H9 (cell line): ENCODE data around the gene OLA1. TPM values are rescaled to one million over a fixed set of nuclear protein-coding genes. Genes with fewer than 3 reads are reported as not detected.

Experiments
- DNase-seq: peaks from one replicate; pipeline ENCODE4 v3.0.0-alpha.2; 2017
- H2AFZ ChIP-seq: one replicate; pipeline ENCODE4 v1.6.1; 2013; ENCODE audit warnings: mild to moderate bottlenecking, low read length, control low read depth, moderate library complexity
- H2AK5ac ChIP-seq: 2 replicates; pipeline ENCODE4 v1.6.1; 2013; ENCODE audit warnings: low read length, control low read depth, mixed read lengths; ENCODE audit not compliant: insufficient read length
- H2BK120ac ChIP-seq: one replicate; pipeline ENCODE4 v1.6.1; 2013; ENCODE audit warnings: low read depth, mild to moderate bottlenecking, low read length, control low read depth, inconsistent platforms; ENCODE audit not compliant: poor library complexity, severe bottlenecking
- H2BK12ac ChIP-seq: 2 replicates; pipeline ENCODE4 v1.6.1; 2013; ENCODE audit warnings: low read length, control low read depth, mixed read lengths, low read depth; ENCODE audit not compliant: insufficient read length
- H2BK15ac ChIP-seq: 2 replicates; pipeline ENCODE4 v1.6.1; 2013; ENCODE audit warnings: low read depth, low read length, control low read depth
- H2BK20ac ChIP-seq: one replicate; pipeline ENCODE4 v1.6.1; 2013; ENCODE audit warnings: low read depth, mild to moderate bottlenecking, low read length, control low read depth, inconsistent platforms; ENCODE audit not compliant: poor library complexity, severe bottlenecking
- H2BK5ac ChIP-seq: 2 replicates; pipeline ENCODE4 v1.6.1; 2013; ENCODE audit warnings: low read length, control low read depth, mixed read lengths; ENCODE audit not compliant: insufficient read length
- H3K14ac ChIP-seq: 2 replicates; pipeline ENCODE4 v1.6.1; 2013; ENCODE audit warnings: low read length, control low read depth; ENCODE audit not compliant: insufficient read depth
- H3K18ac ChIP-seq: 2 replicates; pipeline ENCODE4 v1.6.1; 2013; ENCODE audit warnings: low read depth, mild to moderate bottlenecking, mixed read lengths, low read length, control low read depth; ENCODE audit not compliant: insufficient read length
- H3K23ac ChIP-seq: 2 replicates; pipeline ENCODE4 v1.6.1; 2013; ENCODE audit warnings: low read length, control low read depth, mixed read lengths, low read depth; ENCODE audit not compliant: insufficient read length
- H3K23me2 ChIP-seq: 2 replicates; pipeline ENCODE4 v1.6.1; 2013; ENCODE audit warnings: low read depth, mild to moderate bottlenecking, mixed read lengths, low read length, control low read depth; ENCODE audit not compliant: insufficient read length, poor library complexity, severe bottlenecking
- H3K27ac ChIP-seq: 2 replicates; pipeline ENCODE4 v1.5.1; 2013; ENCODE audit warnings: low read length, control low read depth, mixed read lengths, low read depth; ENCODE audit not compliant: insufficient read length
- H3K27me3 ChIP-seq: 2 replicates; pipeline ENCODE4 v1.6.1; 2013; ENCODE audit warnings: low read length, control low read depth, inconsistent platforms; ENCODE audit not compliant: insufficient read depth
- H3K4ac ChIP-seq: 2 replicates; pipeline ENCODE4 v1.6.1; 2013; ENCODE audit warnings: low read depth, mild to moderate bottlenecking, control low read depth, inconsistent platforms, low read length, moderate library complexity
- H3K4me1 ChIP-seq: 2 replicates; pipeline ENCODE4 v1.6.1; 2013; ENCODE audit warnings: low read length, control low read depth, inconsistent platforms; ENCODE audit not compliant: insufficient read depth
- H3K4me2 ChIP-seq: 2 replicates; pipeline ENCODE4 v1.6.1; 2013; ENCODE audit warnings: low read length, control low read depth, mixed read lengths; ENCODE audit not compliant: insufficient read length, insufficient read depth
- H3K56ac ChIP-seq: 2 replicates; pipeline ENCODE4 v1.6.1; 2013; ENCODE audit warnings: low read depth, mild to moderate bottlenecking, mixed read lengths, low read length, control low read depth; ENCODE audit not compliant: insufficient read length
- H3K79me1 ChIP-seq: 2 replicates; pipeline ENCODE4 v1.6.1; 2013; ENCODE audit warnings: low read depth, mild to moderate bottlenecking, moderate library complexity, low read length, control low read depth, inconsistent platforms; ENCODE audit not compliant: insufficient read depth, poor library complexity, severe bottlenecking
- H3K79me2 ChIP-seq: 2 replicates; pipeline ENCODE4 v1.6.1; 2013; ENCODE audit warnings: low read length, control low read depth, inconsistent platforms; ENCODE audit not compliant: insufficient read depth
- H3K9ac ChIP-seq: 2 replicates; pipeline ENCODE4 v1.6.1; 2013; ENCODE audit warnings: low read length, control low read depth, mixed read lengths; ENCODE audit not compliant: insufficient read length; ENCODE audit errors: extremely low read depth
- H3K9me3 ChIP-seq: one replicate; pipeline ENCODE4 v1.6.1; 2013; ENCODE audit warnings: low read depth, low read length, inconsistent platforms; ENCODE audit not compliant: control insufficient read depth
- H3T11ph ChIP-seq: one replicate; pipeline ENCODE4 v1.6.1; 2013; ENCODE audit warnings: mild to moderate bottlenecking, low read length, control low read depth, inconsistent platforms
- H4K20me1 ChIP-seq: one replicate; pipeline ENCODE4 v1.6.1; 2013; ENCODE audit not compliant: control insufficient read depth, insufficient read length, insufficient read depth
- H4K5ac ChIP-seq: 2 replicates; pipeline ENCODE4 v1.6.1; 2013; ENCODE audit warnings: low read depth, mild to moderate bottlenecking, mixed read lengths, low read length, control low read depth; ENCODE audit not compliant: insufficient read length
- H4K8ac ChIP-seq: replicated peaks from 2 replicates; pipeline ENCODE4 v1.6.1; 2013; ENCODE audit warnings: low read length, control low read depth, mixed read lengths, low read depth; ENCODE audit not compliant: insufficient read length
- H4K91ac ChIP-seq: 2 replicates; pipeline ENCODE4 v1.6.1; 2013; ENCODE audit warnings: low read depth, mild to moderate bottlenecking, moderate library complexity, mixed read lengths, low read length, control low read depth; ENCODE audit not compliant: insufficient read length
- H3K27ac Mint-ChIP-seq, 3 experiments: 2 replicates in 2 of 3; 3 replicates in 1 of 3; pipeline ENCODE4 v1.8.0; 2020 to 2021; ENCODE audit warnings: mixed read lengths in 3 of 3, mild to moderate bottlenecking in 1 of 3, moderate library complexity in 1 of 3
- H3K27me3 Mint-ChIP-seq: 2 replicates; pipeline ENCODE4 v1.8.0; 2021; ENCODE audit warnings: low read depth, mild to moderate bottlenecking, moderate library complexity, mixed read lengths
- H3K36me3 Mint-ChIP-seq, 3 experiments: 2 replicates in 2 of 3; 3 replicates in 1 of 3; pipeline ENCODE4 v1.8.0; 2020 to 2021; ENCODE audit warnings: low read depth in 3 of 3, mixed read lengths in 3 of 3; ENCODE audit not compliant: insufficient read depth in 1 of 3
- H3K4me1 Mint-ChIP-seq, 2 experiments: 2 replicates each; pipeline ENCODE4 v1.8.0; 2020; ENCODE audit warnings: mixed read lengths in 2 of 2
- H3K4me3 Mint-ChIP-seq, 2 experiments: 2 replicates in 1 of 2; 3 replicates in 1 of 2; pipeline ENCODE4 v1.8.0; 2020 to 2021; ENCODE audit warnings: mild to moderate bottlenecking in 2 of 2, mixed read lengths in 2 of 2, moderate library complexity in 1 of 2
- H3K9me3 Mint-ChIP-seq, 2 experiments: 2 replicates in 1 of 2; 3 replicates in 1 of 2; pipeline ENCODE4 v1.8.0; 2020; ENCODE audit warnings: mild to moderate bottlenecking in 2 of 2, mixed read lengths in 2 of 2, moderate library complexity in 1 of 2
- CTCF ChIP-seq: fragments of 200-600 bp; sonication (generic); conservative IDR thresholded peaks from 3 replicates; pipeline ENCODE4 v1.8.0; 2021; ENCODE audit warnings: antibody characterized with exemption, mild to moderate bottlenecking
- WGBS: extraction: QIAGEN DNeasy Blood & Tissue Kit; methylation state at CpG from one replicate; pipeline ENCODE4 v1.1.7; 2013; ENCODE audit warnings: missing lambda C conversion rate, low lambda C conversion rate, mixed read lengths; ENCODE audit not compliant: insufficient read length; ENCODE audit errors: extremely low coverage; 5-methylcytosine and 5-hydroxymethylcytosine counted together
- total RNA-seq: library from RNA; stranded (reverse); gene quantifications from 2 replicates; pipeline ENCODE4 v1.2.1, GENCODE V29; 2021

Gene OLA1
- total RNA-seq, 1 experiment from 2014 or later, result 133 TPM

- H3K4ac ChIP-seq, result no peak overlapping the region
- no peak overlapping the region for H3K18ac ChIP-seq
- H3K23me2 ChIP-seq, result no peaks in the 10 kb centered on the region
- no peak overlapping the region for H3K27ac ChIP-seq
- Mint-ChIP-seq H3K9me3 (no peaks in the 10 kb centered on the region), H3K27ac (peak overlapping the region in 1 of 3 experiments; percentile 81; a peak in 3 of 7 replicates), H3K4me1 (peaks cover 65 to 76% of the 10 kb centered on the region in 2 experiments), H3K27me3 (no peaks in the 10 kb centered on the region), H3K36me3 (peaks cover 0 to 2% (median 0%) of the 10 kb centered on the region in 3 experiments; a peak in 1 of 7 replicates), H3K4me3 (no peak overlapping the region)
- H2BK20ac ChIP-seq, result no peak overlapping the region
- H3K27me3 ChIP-seq, result no peaks in the 10 kb centered on the region
- H3K56ac ChIP-seq, result no peak overlapping the region
- no peak overlapping the region for H3K9ac ChIP-seq
- no peak for DNase-seq
- H4K8ac ChIP-seq, result no peak overlapping the region
- H2BK15ac ChIP-seq, result no peak overlapping the region
- H3K9me3 ChIP-seq, result no peaks in the 10 kb centered on the region
- no peak overlapping the region for H3K14ac ChIP-seq
- no peak overlapping the region for H4K91ac ChIP-seq
- H3T11ph ChIP-seq, result no peak overlapping the region
- no peak overlapping the region for H2AK5ac ChIP-seq
- TF ChIP-seq CTCF, result no peak
- no peaks in the 10 kb centered on the region for H3K79me2 ChIP-seq
- no peak overlapping the region for H2BK120ac ChIP-seq
- no peaks in the 10 kb centered on the region for H3K79me1 ChIP-seq
- H3K23ac ChIP-seq, result no peak overlapping the region
- H4K5ac ChIP-seq, result no peak overlapping the region
- H3K4me1 ChIP-seq, result peaks cover 13% of the 10 kb centered on the region; the same call in 1 of the 2 replicates
- H3K4me2 ChIP-seq, result no peak overlapping the region
- no peaks in the 10 kb centered on the region for H4K20me1 ChIP-seq
- no peak overlapping the region for H2AFZ ChIP-seq
- no peak overlapping the region for H2BK12ac ChIP-seq
- no CpG with 5 or more reads among the region's 2 CpGs for WGBS
- no peak overlapping the region for H2BK5ac ChIP-seq
Measured at GRCh38 chr2:174120346-174120745, 128.0 kb downstream of the OLA1 start.
